ENCODE measurements around the gene LIN9. TPM values are rescaled to one million over a fixed set of nuclear protein-coding genes. Genes with fewer than 3 reads are reported as not detected.

The LIN9 gene
- total RNA-seq, 2 experiments from 2014 or later = 10.6 TPM

GRCh38 chr1:226318471-226318870 lies 9.5 kb upstream of the LIN9 start:
- no peak overlapping the region for H3K27ac Mint-ChIP-seq
- H3K36me3 Mint-ChIP-seq (ENCODE audit: low read depth) = no peaks in the 10 kb centered on the region
- H3K27me3 Mint-ChIP-seq = peaks cover 15% of the 10 kb centered on the region
- H3K4me3 Mint-ChIP-seq = no peak overlapping the region
- ATAC-seq (no peak), DNase-seq (no peak)
- no peaks in the 10 kb centered on the region for H3K4me1 Mint-ChIP-seq
- H3K9me3 Mint-ChIP-seq (ENCODE audit: low read depth) = no peaks in the 10 kb centered on the region
- ChIA-PET CTCF (no interaction called here), POLR2A (interaction anchor here (0.6 kb wide), 1 partner anchor 241 kb away, joined by 3 read pairs; no protein-coding TSS in a partner anchor)
- intact Hi-C loops (cut with DNase I, micrococcal nuclease) = no loop called here

GRCh38 chr1:226314055-226314454 lies 5.1 kb upstream of the LIN9 start:
- H3K9me3 Mint-ChIP-seq (ENCODE audit: low read depth) = no peaks in the 10 kb centered on the region

GRCh38 chr1:226312065-226312464 lies 3.1 kb upstream of the LIN9 start:
- CTCF ChIA-PET = no interaction called here
- H3K36me3 Mint-ChIP-seq (ENCODE audit: low read depth) = no peaks in the 10 kb centered on the region

More at GRCh38 chr1:226314055-226314454, 5.1 kb upstream of the LIN9 start:
- Mint-ChIP-seq H3K4me3 (no peak overlapping the region), H3K4me1 (peaks cover 9% of the 10 kb centered on the region), H3K27me3 (peaks cover 22% of the 10 kb centered on the region), H3K36me3 (ENCODE audit: low read depth) (no peaks in the 10 kb centered on the region), H3K27ac (no peak overlapping the region)
- CTCF ChIA-PET = interaction anchor here (1.2 kb wide), 1 partner anchor 19 kb away, joined by 5 read pairs; no protein-coding TSS in a partner anchor
- intact Hi-C loops (cut with DNase I, micrococcal nuclease) = no loop called here
- DNase-seq (no peak), ATAC-seq (no peak)
- POLR2A ChIA-PET = no interaction called here

GRCh38 chr1:226311376-226311775 lies 2.4 kb upstream of the LIN9 start:
- DNase-seq (no peak), ATAC-seq (no peak)
- intact Hi-C loops (cut with DNase I, micrococcal nuclease) = no loop called here
- Mint-ChIP-seq H3K4me3 (no peak overlapping the region), H3K27me3 (peaks cover 17% of the 10 kb centered on the region), H3K36me3 (ENCODE audit: low read depth) (no peaks in the 10 kb centered on the region), H3K9me3 (ENCODE audit: low read depth) (no peaks in the 10 kb centered on the region), H3K4me1 (peaks cover 12% of the 10 kb centered on the region), H3K27ac (no peak overlapping the region)
- CTCF ChIA-PET = interaction anchor here (1.2 to 3.2 kb wide), 3 partner anchors 21 to 98 kb away, joined by 3 to 26 read pairs (median 4); no protein-coding TSS in a partner anchor
- POLR2A ChIA-PET = interaction anchor here (0.6 to 0.9 kb wide), 3 partner anchors 30 to 1792 kb away, joined by 3 to 6 read pairs (median 3); no protein-coding TSS in a partner anchor

More at GRCh38 chr1:226312065-226312464, 3.1 kb upstream of the LIN9 start:
- Mint-ChIP-seq H3K4me3 (no peak overlapping the region), H3K27me3 (peaks cover 19% of the 10 kb centered on the region), H3K9me3 (ENCODE audit: low read depth) (no peaks in the 10 kb centered on the region), H3K4me1 (peaks cover 12% of the 10 kb centered on the region), H3K27ac (no peak overlapping the region)
- no peak for ATAC-seq
- intact Hi-C loops (cut with DNase I, micrococcal nuclease) = no loop called here
- DNase-seq = no peak
- POLR2A ChIA-PET = interaction anchor here (0.6 to 0.7 kb wide), 2 partner anchors 29 to 1792 kb away, joined by 3 to 6 read pairs; no protein-coding TSS in a partner anchor

- Mint-ChIP-seq H3K9me3 (ENCODE audit: low read depth) (no peaks in the 10 kb centered on the region), H3K36me3 (ENCODE audit: low read depth) (no peaks in the 10 kb centered on the region), H3K4me3 (no peak overlapping the region), H3K27me3 (peaks cover 12% of the 10 kb centered on the region), H3K27ac (no peak overlapping the region), H3K4me1 (peaks cover 13% of the 10 kb centered on the region)
- DNase-seq = no peak
- CTCF ChIA-PET = interaction anchor here (1.0 to 3.2 kb wide), 5 partner anchors 22 to 113 kb away, joined by 3 to 26 read pairs (median 4); no protein-coding TSS in a partner anchor
- ATAC-seq = no peak
- intact Hi-C loops (cut with DNase I, micrococcal nuclease) = no loop called here
- POLR2A ChIA-PET = interaction anchor here (0.5 to 0.9 kb wide), 3 partner anchors 87 to 940 kb away, joined by 3 to 4 read pairs (median 3); partner anchors contain the start of gene H3-3A
Measured at GRCh38 chr1:226310637-226311195, 1.8 kb upstream of the LIN9 start.

GRCh38 chr1:226310245-226310540 lies 1.2 kb upstream of the LIN9 start:
- POLR2A ChIA-PET = interaction anchor here (0.5 to 1.5 kb wide), 3 partner anchors 87 to 311 kb away, joined by 3 to 4 read pairs (median 4); partner anchors contain the start of genes H3-3A and SDE2
- CTCF ChIA-PET = interaction anchor here (1.0 to 3.2 kb wide), 8 partner anchors 22 to 220 kb away, joined by 3 to 26 read pairs (median 4); no protein-coding TSS in a partner anchor
- H3K27ac Mint-ChIP-seq = peak overlapping the region; percentile 83
- no peak for DNase-seq
- peak overlapping the region; percentile 83 for H3K4me3 Mint-ChIP-seq
- H3K36me3 Mint-ChIP-seq (ENCODE audit: low read depth) = no peaks in the 10 kb centered on the region
- intact Hi-C loops (cut with DNase I, micrococcal nuclease) = no loop called here
- no peak for ATAC-seq
- H3K4me1 Mint-ChIP-seq = peaks cover 15% of the 10 kb centered on the region
- no peaks in the 10 kb centered on the region for H3K9me3 Mint-ChIP-seq (ENCODE audit: low read depth)
- peaks cover 12% of the 10 kb centered on the region for H3K27me3 Mint-ChIP-seq

- Mint-ChIP-seq H3K36me3 (ENCODE audit: low read depth) (no peaks in the 10 kb centered on the region), H3K4me3 (peak overlapping the region; percentile 83), H3K9me3 (ENCODE audit: low read depth) (no peaks in the 10 kb centered on the region), H3K27ac (peak overlapping the region; percentile 83), H3K27me3 (peaks cover 12% of the 10 kb centered on the region), H3K4me1 (peaks cover 15% of the 10 kb centered on the region)
- ChIA-PET POLR2A (interaction anchor here (0.5 to 1.5 kb wide), 6 partner anchors 24 to 1005 kb away, joined by 3 to 5 read pairs (median 4); partner anchors contain the start of genes H3-3A, PARP1 and SDE2), CTCF (interaction anchor here (0.6 to 3.2 kb wide), 14 partner anchors 19 to 245 kb away, joined by 3 to 26 read pairs (median 4); partner anchors contain the start of genes ACBD3 and PARP1)
- no peak for DNase-seq
- ATAC-seq = peak; percentile 67
- intact Hi-C loops (cut with DNase I, micrococcal nuclease) = loop anchor here in 1 of 2 experiments (1.0 to 5.0 kb wide), 7 partner anchors 24 to 312 kb away; partner anchors contain the start of genes ACBD3, H3-3A, PARP1 and SDE2
Measured at GRCh38 chr1:226309398-226310244, 657 bp upstream of the LIN9 start.

GRCh38 chr1:226308166-226308722 lies 720 bp downstream of the LIN9 start:
- H3K36me3 Mint-ChIP-seq (ENCODE audit: low read depth) = peaks cover 2% of the 10 kb centered on the region
- peak overlapping the region; percentile 85 for H3K27ac Mint-ChIP-seq
- intact Hi-C loops (cut with DNase I, micrococcal nuclease) = loop anchor here in 1 of 2 experiments (1.0 to 5.0 kb wide), 3 partner anchors 183 to 311 kb away; partner anchors contain the start of gene SDE2
- DNase-seq (no peak), ATAC-seq (peak; percentile 11)
- H3K27me3 Mint-ChIP-seq = peaks cover 8% of the 10 kb centered on the region
- ChIA-PET POLR2A (interaction anchor here (0.7 kb wide), 1 partner anchor 83 kb away, joined by 3 read pairs; no protein-coding TSS in a partner anchor), CTCF (interaction anchor here (1.0 to 3.2 kb wide), 3 partner anchors 24 to 184 kb away, joined by 3 to 26 read pairs (median 6); no protein-coding TSS in a partner anchor)
- H3K9me3 Mint-ChIP-seq (ENCODE audit: low read depth) = no peaks in the 10 kb centered on the region
- peaks cover 15% of the 10 kb centered on the region for H3K4me1 Mint-ChIP-seq
- peak overlapping the region; percentile 83 for H3K4me3 Mint-ChIP-seq

GRCh38 chr1:226306425-226306824 lies 2.5 kb downstream of the LIN9 start:
- H3K27me3 Mint-ChIP-seq = peaks cover 4% of the 10 kb centered on the region
- H3K9me3 Mint-ChIP-seq (ENCODE audit: low read depth) = no peaks in the 10 kb centered on the region
- intact Hi-C loops (cut with DNase I, micrococcal nuclease) = loop anchor here in 1 of 2 experiments (5.0 kb wide), 1 partner anchor 309 kb away; the partner anchor contains the start of gene SDE2
- ChIA-PET CTCF (interaction anchor here (0.8 to 1.4 kb wide), 3 partner anchors 26 to 181 kb away, joined by 3 to 8 read pairs (median 4); no protein-coding TSS in a partner anchor), POLR2A (interaction anchor here (1.2 kb wide), 1 partner anchor 14 kb away, joined by 4 read pairs; no protein-coding TSS in a partner anchor)
- no peak overlapping the region for H3K4me3 Mint-ChIP-seq
- peaks cover 5% of the 10 kb centered on the region for H3K36me3 Mint-ChIP-seq (ENCODE audit: low read depth)
- no peak overlapping the region for H3K27ac Mint-ChIP-seq
- DNase-seq (no peak), ATAC-seq (no peak)
- H3K4me1 Mint-ChIP-seq = peaks cover 17% of the 10 kb centered on the region

GRCh38 chr1:226305184-226305583 lies 3.8 kb downstream of the LIN9 start:
- Mint-ChIP-seq H3K27ac (no peak overlapping the region), H3K36me3 (ENCODE audit: low read depth) (peaks cover 8% of the 10 kb centered on the region), H3K27me3 (peaks cover 3% of the 10 kb centered on the region), H3K4me1 (peaks cover 15% of the 10 kb centered on the region), H3K4me3 (no peak overlapping the region), H3K9me3 (ENCODE audit: low read depth) (no peaks in the 10 kb centered on the region)
- intact Hi-C loops (cut with DNase I, micrococcal nuclease) = loop anchor here in 1 of 2 experiments (5.0 kb wide), 1 partner anchor 308 kb away; the partner anchor contains the start of gene SDE2
- POLR2A ChIA-PET = no interaction called here
- DNase-seq = no peak
- CTCF ChIA-PET = interaction anchor here (0.6 to 1.4 kb wide), 4 partner anchors 12 to 111 kb away, joined by 3 to 5 read pairs (median 4); no protein-coding TSS in a partner anchor
- no peak for ATAC-seq

Measured in activated CD4-positive, alpha-beta T cell treated with anti-CD3 and anti-CD28 coated beads for 36 hours (primary cell).